Stimulated activated CD8-positive, alpha-beta memory T cell treated with anti-CD3 and anti-CD28 coated beads, Interleukin-15, amount 100 ng/mL, for 4 hours (primary cell): ENCODE results near the gene RGS12.

Experiments
- DNase-seq, 2 donors: peaks; one replicate each; pipeline ENCODE4 v3.0.0-alpha.2; 2020; ENCODE audit warnings: low read depth in 2 of 2

Gene RGS12

DNA sequence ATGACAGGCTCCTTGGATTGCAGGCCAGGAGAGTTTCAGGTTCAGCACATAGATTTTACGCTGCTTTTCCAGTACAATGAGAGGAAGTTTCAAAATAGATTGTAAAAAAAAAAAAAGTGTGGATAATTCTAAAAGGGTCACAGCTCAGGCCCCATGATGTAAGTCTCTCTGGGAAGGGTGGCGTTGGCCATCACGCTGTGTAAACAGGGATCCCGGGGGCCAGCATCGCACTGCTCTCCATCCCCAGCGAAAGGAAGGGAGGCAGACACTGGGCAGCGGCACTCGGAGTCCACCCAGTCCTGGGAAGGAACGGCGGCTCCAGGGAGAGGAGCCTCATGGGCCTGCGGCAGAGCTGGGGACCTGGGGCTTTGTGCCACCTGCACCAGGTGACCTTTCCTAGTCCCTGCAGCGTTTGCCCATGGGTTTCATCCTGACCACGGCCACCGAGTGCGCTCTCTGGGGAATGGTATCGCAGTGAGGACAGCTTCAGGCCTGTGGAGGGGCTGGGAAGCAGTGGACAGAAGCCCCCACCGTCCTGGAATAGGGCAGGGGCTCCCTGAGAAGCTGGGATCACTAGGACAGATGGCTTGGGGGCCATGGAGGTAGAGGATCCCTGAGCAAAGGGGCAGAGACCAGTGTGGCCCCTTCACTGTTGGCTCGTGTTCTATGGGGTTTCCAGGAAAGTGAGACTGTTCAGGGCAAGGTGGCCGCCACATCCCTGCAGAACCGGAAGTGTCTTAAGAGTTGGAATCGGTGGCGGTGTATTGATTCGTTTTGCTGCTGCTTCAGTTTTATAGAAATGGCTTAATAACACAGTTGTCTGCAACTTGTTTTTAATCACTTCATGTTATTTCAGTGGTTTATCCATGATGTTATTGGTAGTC is 38.9 kb downstream of the RGS12 start:
- no peak for DNase-seq

DNA sequence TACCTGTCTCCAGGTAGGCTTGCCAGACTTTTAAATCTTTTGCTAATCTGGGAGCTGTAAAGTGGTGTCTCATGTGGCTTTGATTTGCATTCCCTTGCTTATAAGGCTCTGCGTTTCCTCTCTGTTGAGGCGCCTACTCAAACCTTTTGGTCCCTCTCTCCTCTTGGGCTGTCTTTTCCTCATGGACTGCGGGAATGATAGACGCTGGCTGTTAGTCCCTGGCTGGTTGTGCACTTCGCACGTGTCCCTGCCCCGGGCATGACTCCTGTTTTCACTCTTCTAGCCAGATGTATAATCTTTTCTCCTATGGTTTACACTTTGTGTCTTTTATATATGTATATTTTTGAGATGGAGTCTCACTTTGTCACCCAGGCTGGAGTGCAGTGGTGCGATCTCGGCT is 39.7 kb downstream of the RGS12 start:
- no peak for DNase-seq

DNA sequence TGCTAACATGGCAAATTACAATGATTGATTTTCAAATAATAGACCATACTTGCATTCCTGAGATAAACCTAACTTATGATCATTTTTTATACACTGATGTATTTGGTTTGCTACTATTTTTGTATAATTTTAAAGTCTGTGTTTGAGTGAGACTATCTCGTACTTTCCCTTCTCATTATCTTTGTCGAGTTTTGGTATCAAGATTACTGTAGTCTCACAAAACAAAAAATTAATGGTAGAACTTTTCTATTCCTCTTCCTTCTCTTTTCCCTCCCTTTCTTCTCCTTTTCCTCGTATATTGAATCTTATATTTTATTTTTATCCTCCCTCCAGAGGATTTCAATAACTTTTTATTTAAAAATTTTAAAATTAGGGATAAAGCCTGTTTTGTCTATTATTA is 41.5 kb downstream of the RGS12 start:
- no peak for DNase-seq

DNA sequence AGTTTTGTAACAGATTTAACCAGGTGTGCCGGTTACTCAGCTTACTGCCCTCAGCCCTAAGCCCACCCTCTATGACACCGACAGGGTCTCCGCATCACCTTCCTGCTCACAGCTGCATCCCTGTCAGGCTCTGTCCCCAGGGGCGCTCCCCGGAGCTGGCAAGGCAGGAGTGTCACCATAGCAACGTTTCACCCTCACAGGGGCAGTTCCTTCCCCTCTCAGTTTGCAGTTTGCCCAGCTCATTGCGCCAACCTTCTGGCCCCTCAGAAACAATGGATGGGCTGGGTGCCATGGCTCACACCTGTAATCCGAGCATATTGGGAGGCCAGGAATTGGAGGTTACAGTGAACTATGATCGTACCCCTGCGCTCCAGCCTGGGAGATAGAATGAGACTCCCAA is 42.6 kb downstream of the RGS12 start:
- DNase-seq, result no peak

DNA sequence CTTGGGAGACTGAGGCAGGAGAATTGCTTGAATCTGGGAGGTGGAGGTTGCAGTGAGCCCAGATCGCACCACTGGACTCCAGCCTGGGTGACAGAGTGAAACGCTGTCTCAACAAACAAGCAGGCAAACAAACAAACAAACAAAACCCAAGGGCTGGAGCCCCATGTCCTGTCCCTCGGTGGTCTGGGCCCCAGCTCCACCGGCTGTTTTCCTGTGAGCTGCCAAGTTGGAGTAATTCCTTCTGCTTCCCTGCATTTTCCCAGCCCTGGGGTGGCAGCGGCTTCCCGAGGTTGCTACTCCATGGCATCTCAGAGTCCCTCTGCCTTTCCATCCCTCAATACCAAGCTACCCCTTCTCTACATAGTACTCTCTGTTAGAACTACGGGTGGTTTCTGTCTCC is 43.2 kb downstream of the RGS12 start:
- DNase-seq, result no peak

DNA sequence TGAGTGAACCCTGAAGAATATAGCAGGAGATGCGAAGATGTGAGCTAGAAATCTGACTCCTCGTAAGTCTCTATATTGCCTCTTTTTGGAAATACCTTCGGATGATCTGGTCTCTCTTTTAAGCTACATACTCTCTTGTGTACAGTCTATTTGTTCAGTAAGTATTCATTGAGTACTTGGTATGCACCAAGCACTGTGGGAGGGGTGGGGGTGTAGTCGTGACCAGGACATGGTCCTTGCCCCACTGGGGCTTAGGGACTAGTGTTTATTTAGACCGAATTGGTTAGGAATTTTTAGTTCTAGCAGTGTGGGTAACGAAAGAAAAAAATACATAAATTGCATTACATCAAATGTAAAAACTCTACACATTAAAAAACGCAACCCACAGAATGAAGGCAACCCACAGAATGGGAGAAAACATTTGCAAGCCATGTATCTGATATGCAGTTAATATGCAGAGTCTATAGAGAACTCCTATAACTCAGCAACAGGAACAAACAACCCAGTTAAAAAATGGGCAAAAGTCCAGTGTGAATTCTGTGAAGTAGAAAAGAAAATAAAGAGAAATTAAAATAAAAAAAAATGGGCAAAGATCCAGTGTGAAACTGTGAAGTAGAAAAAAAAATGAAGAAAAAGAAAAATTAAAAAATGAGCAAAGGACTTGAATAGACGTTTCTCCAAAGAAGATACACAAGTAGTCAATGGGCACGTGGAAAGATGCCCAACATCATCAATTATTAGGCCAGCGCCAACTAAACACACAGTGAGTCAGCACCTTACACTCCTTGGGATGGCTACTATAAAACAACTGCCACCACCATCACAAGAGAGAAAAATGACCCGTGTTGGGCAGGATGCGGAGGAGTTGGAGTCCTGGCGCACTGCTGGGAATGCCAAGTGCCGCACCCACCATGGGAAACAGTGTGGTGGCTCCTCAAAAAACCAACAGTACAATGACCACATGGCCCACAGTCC is 43.8 kb downstream of the RGS12 start:
- DNase-seq, result no peak

DNA sequence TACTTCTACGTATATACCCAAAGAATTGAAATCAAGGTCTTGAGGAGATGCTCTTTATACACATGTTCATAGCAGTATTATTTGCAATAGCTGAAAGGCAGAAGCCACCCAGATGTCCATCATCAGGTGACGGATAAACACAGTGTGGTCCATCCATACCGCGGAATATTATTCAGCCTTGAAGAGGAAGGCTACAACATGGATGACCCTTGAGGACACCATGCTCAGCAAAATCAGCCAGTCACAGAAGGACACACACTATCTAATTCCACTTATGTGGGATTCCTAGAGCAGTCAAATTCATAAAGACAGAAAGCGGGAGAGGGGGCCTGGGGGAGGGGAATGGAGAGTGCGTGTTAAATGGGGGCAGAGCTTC is 44.5 kb downstream of the RGS12 start:
- no peak for DNase-seq

DNA sequence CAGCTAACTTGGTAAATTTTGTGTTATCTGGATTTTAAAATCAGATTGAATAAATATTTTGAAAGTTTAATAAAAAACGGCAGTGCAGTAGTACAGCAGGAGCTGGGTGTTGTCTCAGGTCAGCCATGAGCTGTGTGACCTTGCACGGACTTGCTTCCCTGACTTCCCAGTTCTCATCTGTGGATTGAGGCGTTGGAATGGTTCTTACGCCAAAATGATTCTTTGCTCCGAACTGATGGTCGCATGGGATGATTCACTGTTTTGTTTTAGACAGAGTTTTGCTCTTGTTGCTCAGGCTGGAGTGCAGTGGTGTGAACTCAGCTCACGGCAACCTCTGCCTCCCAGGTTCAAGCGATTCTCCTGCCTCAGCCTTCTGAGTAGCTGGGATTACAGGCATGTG is 45.0 kb downstream of the RGS12 start:
- no peak for DNase-seq

DNA sequence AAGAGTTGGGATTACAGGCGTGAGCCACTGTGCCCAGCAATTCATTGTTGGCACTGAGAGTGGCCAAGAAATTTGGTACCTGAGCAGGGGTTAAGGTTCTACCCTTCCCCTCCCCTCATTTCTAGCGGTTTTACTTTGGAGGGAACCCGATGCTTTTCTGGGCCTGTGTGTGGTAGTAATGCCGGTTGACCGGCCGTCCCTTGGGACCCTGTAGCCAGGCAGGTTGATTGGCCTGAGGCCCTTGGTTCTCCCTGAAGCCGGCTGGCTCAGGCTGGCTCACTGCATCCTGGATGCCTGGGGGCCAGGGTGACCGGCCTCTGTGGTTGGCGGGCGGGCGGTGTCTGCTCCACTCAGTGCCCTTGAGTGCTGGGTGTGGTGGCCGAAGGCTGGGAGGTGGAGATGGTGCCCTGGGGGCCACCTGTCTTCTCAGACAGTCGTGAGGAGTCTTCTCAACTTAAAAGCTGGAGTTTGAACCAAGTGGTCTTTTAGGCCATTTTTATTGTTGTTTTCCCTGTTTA is 45.6 kb downstream of the RGS12 start:
- no peak for DNase-seq

DNA sequence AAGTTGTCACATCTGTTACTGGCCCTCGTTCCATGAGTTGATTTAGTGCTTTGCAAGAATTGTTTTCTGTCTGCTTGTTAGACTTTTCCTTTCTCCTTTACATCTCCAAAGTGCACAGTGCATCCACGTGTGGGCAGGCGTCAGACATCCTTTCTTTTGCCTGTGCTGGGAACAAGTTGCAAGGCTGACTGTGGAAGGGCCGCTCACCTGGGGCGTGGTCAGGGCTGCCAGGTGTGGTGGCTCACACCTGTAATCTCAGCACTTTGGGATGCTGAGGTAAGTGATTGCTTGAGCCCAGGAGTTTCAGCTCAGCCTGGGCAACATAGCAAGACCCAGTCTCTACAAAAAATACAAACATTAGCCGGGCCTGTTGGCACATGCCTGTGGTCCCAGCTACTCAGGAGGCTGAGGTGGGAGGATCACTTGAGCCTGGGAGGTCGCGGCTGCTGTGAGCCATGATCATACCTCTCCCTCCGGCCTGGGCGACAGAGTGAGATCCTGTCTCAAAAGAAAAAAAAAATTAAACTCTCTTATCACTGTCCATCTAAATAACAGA is 46.2 kb downstream of the RGS12 start:
- DNase-seq, result no peak

DNA sequence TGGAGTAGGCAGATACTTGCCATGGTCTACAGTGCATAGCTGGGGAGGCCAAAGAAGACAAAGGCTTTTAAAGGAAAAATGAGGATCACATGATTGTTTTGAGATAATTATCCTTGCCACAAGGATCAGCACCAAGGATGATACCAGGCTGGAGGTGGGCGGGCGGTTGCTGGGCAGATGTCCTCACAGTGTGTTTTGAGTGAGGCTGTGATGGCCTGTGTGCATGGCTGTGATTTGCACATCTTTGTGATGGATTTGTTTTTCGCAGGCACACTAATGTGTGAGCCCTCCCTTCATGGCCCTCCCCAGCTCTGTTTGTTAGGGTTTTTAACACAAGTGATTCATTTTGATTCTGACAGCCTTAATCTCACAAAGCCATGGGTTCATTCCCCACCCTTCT is 46.8 kb downstream of the RGS12 start:
- DNase-seq, result no peak

DNA sequence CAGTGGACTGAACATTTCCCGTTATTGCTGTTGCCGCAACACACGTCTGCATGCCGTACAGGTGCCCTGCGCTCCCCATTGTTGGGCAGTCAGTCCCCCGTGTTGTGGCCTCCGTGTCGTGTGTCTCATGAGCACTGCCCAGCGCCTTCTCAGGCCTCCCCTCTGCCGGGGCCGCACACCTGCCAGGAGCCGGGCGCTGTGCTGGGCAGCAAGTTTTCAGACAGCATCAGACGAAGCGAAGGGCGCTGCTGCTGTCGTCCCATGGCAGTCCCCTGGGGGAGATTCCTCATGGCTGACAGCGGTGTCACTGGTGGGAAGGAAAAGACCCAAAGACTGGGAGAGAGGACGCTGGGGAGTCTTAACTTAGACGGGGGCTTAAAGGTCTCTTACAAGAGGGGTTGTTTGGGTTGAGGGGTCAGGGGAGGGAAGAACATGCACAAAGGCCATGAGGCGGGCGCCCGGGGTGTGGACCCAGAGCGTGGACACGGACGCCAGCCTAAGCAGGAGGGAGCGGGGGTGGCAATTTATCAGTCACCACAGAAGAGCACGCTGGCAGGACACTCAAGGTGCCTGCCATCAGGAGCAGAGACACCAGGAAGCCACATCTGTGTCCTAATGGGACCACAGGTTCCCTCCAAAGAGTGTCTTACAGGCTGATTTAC is 47.3 kb downstream of the RGS12 start:
- no peak for DNase-seq

DNA sequence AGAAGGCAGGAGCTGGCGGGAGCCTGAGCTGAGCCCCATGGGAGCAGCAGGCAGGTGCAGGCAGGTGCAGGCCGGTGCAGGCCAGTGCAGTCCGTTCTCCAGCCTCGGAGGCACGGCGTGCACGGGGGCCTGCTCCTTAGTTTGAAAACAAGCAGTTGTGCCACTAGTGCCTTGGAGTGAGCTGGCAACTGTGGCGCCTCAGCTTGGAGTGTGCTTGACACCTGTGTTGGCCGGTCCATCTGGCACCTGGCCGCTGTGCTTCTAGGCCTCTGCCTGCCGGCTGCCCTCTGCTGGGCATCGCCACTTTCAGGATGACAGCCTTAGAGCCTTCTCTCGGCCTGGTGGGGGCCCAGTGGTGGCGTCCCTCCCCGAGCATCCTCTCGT is 47.9 kb downstream of the RGS12 start:
- no peak for DNase-seq

DNA sequence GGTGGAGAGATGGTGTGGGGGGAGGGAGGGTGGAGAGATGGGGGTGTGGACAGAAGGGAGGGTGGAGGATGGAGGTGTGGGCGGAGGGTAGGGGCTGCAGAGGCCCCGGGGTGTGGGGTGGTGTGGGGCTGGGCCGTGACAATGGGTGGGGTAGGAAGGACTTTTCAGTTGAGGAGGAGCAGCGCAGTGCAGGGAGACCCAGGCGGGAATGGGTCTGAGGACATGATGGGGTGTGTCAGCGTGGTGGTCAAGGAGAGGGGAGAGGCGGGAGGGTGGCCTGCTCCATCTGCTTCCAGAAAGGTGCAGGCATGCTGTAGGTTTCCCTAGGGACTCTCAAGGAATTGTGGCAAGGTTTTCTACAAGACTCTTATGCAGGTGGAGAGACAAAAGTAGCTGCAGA is 48.9 kb downstream of the RGS12 start:
- DNase-seq, result no peak

DNA sequence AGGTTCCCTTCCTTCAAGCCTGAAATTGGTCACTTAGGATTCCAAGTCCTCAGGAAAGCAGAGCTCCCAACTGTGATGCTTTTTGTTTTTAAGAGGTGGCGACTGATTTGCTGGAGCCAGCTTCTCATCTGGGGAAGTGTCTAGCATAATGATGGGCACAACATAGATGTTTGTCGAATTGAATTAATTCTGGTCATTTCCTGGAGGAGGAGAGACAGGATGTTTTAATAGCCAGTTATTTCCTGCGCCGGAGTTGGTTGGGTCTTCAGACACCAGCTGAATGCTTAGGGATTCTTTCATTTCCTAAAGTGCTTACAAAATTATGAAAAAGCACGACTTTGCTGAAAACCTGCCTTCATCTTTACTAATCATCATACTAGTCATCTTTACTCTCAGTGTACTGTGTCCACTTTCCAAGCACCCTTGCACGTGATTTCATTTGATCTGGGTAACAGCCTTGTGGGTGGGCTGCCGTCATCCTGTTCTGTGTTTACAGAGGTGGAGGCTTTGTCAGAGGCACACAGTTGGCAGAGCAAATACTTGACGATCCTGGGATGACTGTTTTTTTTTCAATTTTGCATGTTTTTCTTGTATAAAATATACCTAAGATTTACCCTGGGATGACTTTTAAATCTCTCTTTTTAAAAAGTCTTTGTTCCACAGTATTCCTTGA is 49.5 kb downstream of the RGS12 start:
- DNase-seq, result no peak
